HG02623 (cell line): ENCODE results near the gene BMAL1.
A peak's percentile ranks its signal among the peaks of the same experiment; 100 is the strongest.
"Not testable (repeated sequence)": the region's sequence is repeated elsewhere in the genome, so short reads cannot be mapped to it uniquely, and the experiment has no call there.

ENCODE experiments used
- ATAC-seq: cut with Tn5 transposase; IDR thresholded peaks from one replicate; pipeline ENCODE4 v1.9.1; 2021; ENCODE audit warnings: moderate library complexity; ENCODE audit not compliant: unreplicated experiment

Gene BMAL1

DNA sequence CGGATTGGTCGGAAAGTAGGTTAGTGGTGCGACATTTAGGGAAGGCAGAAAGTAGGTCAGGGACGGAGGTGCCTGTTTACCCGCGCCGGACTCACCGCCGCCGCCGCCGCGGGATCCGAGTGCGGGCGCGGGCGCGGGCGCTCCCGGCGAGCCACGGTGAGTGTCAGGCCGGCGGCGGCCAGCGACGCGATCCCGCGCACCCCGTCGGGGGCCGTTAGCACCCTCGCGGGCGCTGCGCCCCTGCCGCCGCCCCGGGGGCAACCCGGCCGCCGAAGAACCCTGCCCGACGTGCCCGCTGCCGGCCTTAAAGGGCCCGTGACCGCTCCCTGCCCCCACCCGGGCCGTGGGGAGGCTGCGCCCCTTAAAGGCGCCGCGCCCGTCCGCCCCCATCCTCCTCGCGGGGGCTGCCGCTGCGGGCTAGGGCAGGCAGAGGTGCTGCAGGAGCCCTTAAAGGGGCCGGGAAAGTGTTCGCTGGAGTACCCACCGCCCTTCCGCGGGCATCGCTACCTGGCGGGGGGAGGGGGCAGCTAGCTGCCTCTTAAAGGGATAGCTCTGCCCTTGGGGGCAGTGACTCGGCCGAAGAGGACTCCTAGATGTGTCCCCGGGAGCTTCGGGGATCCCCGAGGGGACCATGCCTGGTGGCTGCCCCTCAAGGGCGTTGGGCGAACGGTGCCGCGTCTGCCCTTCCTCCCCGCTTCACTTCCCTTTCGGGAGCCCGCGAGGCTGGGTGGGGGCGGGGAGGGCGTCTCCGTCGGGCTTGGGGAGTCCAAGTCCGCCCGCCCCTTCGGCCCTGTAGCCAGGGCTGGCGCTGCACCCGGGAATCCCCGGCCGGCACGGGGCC is at the start of gene BMAL1:
BMAL1 (plus strand) TSS at position 23 of the 841 bp plus-strand sequence. CDS start 76,519 bp downstream, outside the sequence.
- ATAC-seq: peak; percentile 18

DNA sequence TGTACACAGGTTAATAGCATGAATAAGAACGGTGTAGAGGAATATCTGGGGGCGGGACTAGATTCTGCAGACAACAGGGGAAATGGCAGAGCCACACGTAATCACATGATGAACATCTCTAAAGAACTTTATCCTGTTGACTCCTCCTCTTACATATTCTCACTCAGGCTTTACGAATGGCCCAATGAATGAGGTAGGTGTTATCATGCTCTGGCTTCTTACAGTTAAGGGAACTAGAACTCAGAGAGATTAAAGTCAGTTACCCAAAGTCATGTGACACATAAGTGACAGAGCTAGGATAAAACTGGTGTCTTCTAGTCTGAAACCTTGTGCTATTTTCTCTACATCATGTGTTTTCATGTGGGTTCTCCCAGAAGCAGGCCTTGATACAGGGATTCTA is 49.0 kb upstream of the BMAL1 start:
- ATAC-seq: no peak

- ATAC-seq: no peak
These were observed 48.5 kb upstream of the BMAL1 start for GRCh38 chr11:13229136-13229535.

DNA sequence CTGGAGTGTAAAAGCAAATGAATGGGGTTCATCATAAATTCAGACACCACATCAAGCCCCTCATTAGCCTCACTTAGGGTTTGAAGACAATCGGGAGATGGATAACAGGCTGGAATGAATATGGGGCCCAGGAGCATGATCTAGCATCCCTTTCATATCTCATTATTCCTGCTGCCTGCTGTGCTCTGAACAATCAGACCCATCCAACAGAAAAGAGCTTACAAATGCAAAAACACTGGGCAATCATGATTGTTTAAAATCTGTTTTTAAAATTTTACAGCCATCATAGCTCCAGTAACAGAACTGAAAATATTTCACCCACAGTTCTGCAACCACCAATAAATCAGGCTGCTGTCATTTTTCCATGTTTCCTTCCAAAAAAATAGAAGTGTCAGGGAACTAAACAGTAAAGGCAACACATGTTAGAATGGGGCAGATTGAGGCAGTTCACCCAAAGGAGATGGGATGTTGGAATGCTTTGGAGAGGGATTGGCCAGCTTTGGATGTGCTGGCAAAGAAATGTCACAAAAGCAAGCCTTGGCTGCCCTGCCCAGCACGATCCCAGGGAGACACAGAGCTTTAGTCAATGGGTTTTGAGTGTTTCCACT is 47.8 kb upstream of the BMAL1 start:
- no peak for ATAC-seq

DNA sequence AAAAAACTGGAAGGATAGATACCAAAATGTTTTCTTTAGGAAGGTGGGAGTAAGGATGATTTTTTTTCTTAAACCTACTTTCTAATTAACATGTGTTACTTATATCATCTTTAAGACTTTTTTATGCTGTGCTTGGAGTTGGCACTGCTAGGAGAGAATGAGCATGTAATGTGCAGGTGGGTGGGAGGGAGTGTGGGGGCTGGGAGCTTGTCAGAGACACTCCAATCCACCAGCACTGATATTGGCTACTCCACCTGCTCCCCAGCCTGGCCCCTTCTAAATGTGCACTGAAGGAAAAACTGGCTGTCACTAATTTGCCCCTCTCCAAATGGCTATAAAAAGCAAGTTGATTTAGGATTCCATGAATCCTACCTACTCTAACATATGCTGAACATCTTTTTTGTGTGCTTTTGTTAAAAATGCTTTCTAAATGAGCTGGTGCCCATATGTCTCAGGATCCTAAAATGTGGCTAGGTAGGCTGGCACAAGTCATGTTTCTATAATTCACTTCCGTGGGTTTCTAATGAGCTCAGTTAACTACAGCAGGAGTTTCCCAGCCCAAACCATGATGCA is 44.3 kb upstream of the BMAL1 start:
- ATAC-seq: no peak

- ATAC-seq: no peak
These were observed 41.7 kb upstream of the BMAL1 start for GRCh38 chr11:13235895-13236294.

DNA sequence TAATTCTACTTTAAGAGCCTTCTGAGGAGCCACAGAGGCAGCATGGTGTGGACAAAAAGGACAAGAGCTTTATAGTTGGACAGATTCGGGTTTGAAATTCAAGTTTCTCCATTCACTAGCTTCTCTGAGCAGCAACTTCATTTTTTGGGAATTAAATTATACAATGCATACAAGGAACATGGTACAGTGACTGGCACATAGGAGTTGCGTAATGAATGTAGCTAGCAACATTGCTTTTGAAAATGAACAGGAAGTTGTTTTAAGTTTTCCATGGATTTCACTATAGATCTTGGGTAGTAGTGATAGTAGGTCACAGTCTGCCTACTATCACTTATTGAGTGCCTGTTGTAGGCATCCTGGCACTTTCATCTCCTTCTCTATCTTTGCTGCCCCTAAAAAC is 41.0 kb upstream of the BMAL1 start:
- no peak for ATAC-seq

DNA sequence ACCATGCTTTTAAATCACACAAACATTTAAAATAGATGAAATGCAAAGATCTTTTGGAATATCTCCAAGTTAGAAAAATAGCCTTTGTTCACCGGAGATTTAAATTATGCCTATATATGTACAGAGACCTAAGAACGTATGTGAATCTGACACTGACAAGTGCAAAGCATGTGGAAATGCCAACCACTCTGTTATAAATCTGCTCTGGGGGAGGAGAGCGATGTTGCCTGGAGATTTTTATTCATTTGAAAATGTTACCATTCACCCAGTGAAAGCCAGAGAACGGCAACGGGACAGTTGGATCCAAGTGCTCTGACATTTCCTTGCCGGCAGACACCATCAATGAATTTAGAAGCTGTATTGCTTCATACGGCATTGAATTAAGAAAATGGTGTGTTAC is 39.8 kb upstream of the BMAL1 start:
- no peak for ATAC-seq

DNA sequence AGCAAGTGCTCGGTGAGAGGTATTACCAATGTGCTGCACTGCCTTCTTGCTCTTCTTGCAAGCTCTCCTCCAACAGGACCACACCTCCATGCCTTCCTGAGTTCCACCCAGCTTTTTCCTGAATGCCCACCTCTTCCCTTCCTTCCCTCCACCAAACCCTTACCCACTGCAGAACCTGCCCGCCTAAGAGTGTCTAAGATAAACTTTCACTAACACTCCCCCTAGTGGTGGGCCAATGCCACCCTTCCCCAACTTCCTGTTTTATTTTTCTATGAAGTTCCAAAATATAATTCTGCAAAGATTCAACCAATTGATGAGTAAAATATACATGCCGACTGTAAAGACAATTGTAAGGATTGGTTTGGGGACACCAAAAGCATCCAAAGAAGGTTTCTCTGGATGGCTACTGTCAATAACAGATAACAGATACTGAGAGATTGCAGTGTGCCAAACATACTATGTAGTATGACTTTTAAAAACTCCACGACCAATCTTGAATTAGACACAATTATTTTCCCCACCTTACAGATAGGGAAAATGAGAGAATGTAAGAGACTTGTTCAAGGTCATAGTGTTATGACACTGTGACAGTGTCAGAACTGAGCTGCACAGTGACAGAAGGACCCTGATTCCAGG is 38.6 kb upstream of the BMAL1 start:
- no peak for ATAC-seq

- no peak for ATAC-seq
These were observed 35.0 kb upstream of the BMAL1 start for GRCh38 chr11:13242564-13242963.

GRCh38 chr11:13247606-13248296 is 29.8 kb upstream of the BMAL1 start:
- ATAC-seq: no peak

DNA sequence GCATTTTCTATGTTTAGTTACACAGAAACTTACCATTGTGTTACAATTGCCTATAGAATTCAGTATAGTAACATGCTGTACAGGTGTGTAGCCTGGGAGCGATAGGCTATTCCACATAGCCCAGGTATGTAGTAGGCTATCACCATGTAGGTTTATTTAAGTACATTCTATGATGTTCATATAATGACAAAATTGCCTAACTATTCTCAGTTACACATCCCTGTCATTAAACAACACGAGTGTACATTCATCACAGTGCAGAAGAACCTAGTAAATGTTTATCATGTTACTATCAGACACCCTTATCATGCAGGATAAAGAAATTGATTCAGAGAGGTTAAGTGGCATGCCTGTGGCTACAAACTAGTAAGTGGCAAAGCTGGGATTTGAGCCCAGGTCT is 28.4 kb upstream of the BMAL1 start:
- ATAC-seq: no peak

DNA sequence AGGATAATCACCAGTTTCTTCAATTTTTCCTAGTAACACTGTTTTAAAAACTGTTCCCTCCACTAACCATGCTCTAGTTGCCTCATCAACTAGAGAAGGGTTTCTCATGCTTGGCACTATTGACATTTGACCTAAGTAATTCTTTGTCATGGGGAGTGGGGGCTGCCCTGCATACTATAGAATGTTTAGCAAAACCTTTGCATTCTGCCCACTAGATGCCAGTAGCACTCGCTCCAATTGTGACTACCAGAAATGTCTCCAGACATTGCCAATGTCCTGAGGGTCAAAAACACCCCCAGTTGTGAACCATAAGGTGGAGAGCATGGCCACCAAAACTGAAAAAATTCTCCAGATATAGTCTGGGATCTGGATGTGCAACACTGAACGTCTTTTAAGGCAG is 27.6 kb upstream of the BMAL1 start:
- no peak for ATAC-seq

DNA sequence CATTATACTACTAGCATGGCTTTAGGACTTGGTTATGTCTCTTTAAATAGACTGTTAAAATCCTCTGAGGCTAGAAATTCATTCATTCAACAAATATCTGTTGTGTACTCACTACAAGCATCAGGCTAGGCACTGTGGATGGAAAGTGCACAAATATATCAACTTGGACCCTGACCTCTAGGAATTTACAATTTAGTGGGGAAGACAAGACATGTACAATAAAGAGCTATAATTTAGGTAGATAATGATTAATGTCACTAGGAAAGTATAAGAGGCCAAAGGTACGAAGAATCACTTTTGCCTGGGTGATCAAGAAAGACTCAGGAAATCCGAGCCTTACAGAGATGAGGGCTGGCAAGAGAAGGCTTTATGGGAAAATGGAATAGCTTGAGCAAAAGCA is 25.6 kb upstream of the BMAL1 start:
- no peak for ATAC-seq

DNA sequence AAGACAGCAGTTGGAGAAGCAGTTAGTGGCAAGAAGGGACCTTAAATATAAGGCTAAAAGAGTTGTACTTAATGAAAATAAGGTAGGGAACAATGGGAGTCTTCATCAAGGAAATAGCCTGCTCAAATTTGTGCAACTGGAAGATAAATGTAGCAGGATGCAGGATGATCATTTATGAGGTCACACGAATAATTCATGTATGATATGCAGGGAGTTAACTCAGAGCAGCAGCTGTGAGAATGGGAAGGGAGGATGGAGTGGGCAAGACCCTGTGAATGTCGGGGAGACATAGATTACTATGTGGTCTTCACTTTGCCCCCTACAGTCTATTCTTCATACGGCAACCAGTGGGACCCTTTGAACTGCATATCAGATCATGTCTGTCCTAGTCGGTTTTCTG is 25.2 kb upstream of the BMAL1 start:
- no peak for ATAC-seq

GRCh38 chr11:13256216-13256615 is 21.4 kb upstream of the BMAL1 start:
- no peak for ATAC-seq

DNA sequence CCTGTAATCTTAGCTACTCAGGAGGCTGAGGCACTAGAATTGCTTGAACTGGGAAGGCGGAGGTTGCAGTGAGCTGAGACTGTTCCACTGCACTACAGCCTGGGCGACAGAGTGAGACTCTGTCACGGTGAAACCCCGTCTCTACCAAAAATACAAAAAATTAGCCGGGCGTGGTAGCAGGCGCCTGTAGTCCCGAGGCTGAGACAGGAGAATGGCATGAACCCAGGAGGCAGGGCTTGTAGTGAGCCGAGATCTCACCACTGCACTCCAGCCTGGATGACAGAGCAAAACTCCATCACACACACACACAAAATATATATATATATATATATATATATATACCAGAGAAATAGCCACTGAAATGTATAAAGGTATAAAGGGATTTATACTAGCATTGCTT is 19.5 kb upstream of the BMAL1 start:
- not testable (repeated sequence) for ATAC-seq

DNA sequence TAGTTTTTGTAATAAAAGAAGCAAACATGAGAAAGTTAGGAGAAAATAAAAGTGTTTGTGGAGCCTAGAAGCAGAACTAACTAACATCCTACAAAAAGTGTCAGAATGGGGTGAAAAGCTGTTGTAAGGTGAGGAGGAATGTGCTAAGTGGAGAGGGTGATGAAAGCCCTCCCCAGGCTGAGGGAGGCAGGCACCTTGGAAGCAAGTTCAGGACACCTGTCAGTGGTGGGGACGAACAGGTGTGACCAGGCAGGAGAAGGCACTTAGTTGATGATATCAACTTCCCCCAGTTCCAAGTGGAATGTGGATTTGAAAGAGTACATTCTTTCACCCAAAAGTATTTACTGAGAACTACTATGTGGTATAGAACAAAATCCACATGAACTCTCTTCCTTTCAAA is 18.7 kb upstream of the BMAL1 start:
- no peak for ATAC-seq

DNA sequence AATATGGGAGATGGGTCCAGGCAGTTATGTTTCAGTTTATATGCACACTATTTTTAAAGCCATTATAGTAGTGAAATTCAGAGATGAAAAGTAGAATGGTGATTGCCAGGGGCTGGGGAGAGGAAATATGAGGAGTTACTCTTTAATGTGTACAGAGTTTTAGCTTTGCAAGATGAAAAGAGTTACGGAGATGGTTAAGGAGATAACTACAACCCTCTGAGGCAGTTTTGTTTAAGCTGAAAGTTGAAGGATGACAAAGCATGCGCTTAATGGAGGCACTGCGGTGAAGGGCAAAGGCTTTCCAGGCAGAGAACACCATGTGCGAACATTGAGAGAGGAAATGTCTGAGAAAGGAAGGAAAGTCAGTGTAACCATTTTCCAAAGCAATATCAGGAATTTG is 18.2 kb upstream of the BMAL1 start:
- ATAC-seq: no peak

- no peak for ATAC-seq
These were observed 17.2 kb upstream of the BMAL1 start for GRCh38 chr11:13260201-13260962.
